HG03175 (cell line): ENCODE data around the gene CCDC93.

ENCODE experiments used
- ATAC-seq: cut with Tn5 transposase; IDR thresholded peaks from one replicate; pipeline ENCODE4 v1.9.1; 2021; ENCODE audit warnings: mild to moderate bottlenecking, moderate library complexity; ENCODE audit not compliant: unreplicated experiment

Gene CCDC93

GRCh38 chr2:118013724-118014491 is at the start of gene CCDC93:
CCDC93 (minus strand) TSS chr2:118014070; CDS start chr2:118013995, 75 bp downstream.
- peak; percentile 91 for ATAC-seq

- ATAC-seq, result no peak
Measured at GRCh38 chr2:118062669-118063068, 48.8 kb upstream of the CCDC93 start.

- ATAC-seq, result no peak
Measured at GRCh38 chr2:118062048-118062447, 48.2 kb upstream of the CCDC93 start.

GRCh38 chr2:118061135-118061955 is 47.5 kb upstream of the CCDC93 start:
- ATAC-seq, result peak; percentile 88

- ATAC-seq, result no peak
Measured at GRCh38 chr2:118059919-118060478, 46.1 kb upstream of the CCDC93 start.

GRCh38 chr2:118058951-118059350 is 45.1 kb upstream of the CCDC93 start:
- ATAC-seq, result no peak

GRCh38 chr2:118056801-118057200 is 42.9 kb upstream of the CCDC93 start:
- ATAC-seq, result no peak

GRCh38 chr2:118056165-118056534 is 42.3 kb upstream of the CCDC93 start:
- peak; percentile 87 for ATAC-seq

- peak; percentile 85 for ATAC-seq
Measured at GRCh38 chr2:118055512-118056164, 41.8 kb upstream of the CCDC93 start.

- ATAC-seq, result no peak
Measured at GRCh38 chr2:118054213-118055008, 40.5 kb upstream of the CCDC93 start.

GRCh38 chr2:118053681-118054080 is 39.8 kb upstream of the CCDC93 start:
- no peak for ATAC-seq

- no peak for ATAC-seq
Measured at GRCh38 chr2:118052474-118052873, 38.6 kb upstream of the CCDC93 start.

GRCh38 chr2:118051826-118052358 is 38.0 kb upstream of the CCDC93 start:
- ATAC-seq, result no peak

GRCh38 chr2:118050974-118051373 is 37.1 kb upstream of the CCDC93 start:
- ATAC-seq, result no peak

- ATAC-seq, result no peak
Measured at GRCh38 chr2:118050386-118050785, 36.5 kb upstream of the CCDC93 start.

GRCh38 chr2:118049816-118050140 is 35.9 kb upstream of the CCDC93 start:
- ATAC-seq, result peak; percentile 74

- ATAC-seq, result peak; percentile 13
Measured at GRCh38 chr2:118049140-118049815, 35.4 kb upstream of the CCDC93 start.

- ATAC-seq, result no peak
Measured at GRCh38 chr2:118048401-118048800, 34.5 kb upstream of the CCDC93 start.

- no peak for ATAC-seq
Measured at GRCh38 chr2:118047380-118047826, 33.5 kb upstream of the CCDC93 start.
